H1 (cell line): Measurements from ENCODE around the gene TOPORS. TPM values are rescaled to one million over a fixed set of nuclear protein-coding genes. Genes with fewer than 3 reads are reported as not detected.

ENCODE experiments used
- CTCF ChIA-PET: fragments of 300-600 bp; sonication (Branson Sonifier 250); formaldehyde crosslinking; loops from one replicate; lab custom pipeline; 2021; ENCODE audit not compliant: partially characterized antibody; lab: Charles Lee
- POLR2A ChIA-PET: fragments of 300-600 bp; sonication (Branson Sonifier 250); formaldehyde crosslinking; loops from one replicate; lab custom pipeline; 2021; ENCODE audit warnings: inconsistent platforms; ENCODE audit not compliant: partially characterized antibody; lab: Charles Lee
- DNase-seq, 2 experiments: peaks; one replicate each; pipeline versions ENCODE4 v3.0.0 to v3.0.0-alpha.2; 2010 to 2022; ENCODE audit warnings: low spot score in 2 of 2, low read depth in 1 of 2, mixed read lengths in 1 of 2
- FAIRE-seq: peaks from 2 replicates; lab custom pipeline; 2011; peaks lifted over from hg19 to GRCh38; lab: Jason Lieb, UNC
- H2AFZ ChIP-seq: 2 replicates; pipeline ENCODE4 v1.8.1; 2012; ENCODE audit warnings: low read length, inconsistent platforms
- H2AK5ac ChIP-seq: 2 replicates; pipeline ENCODE4 v1.6.1; 2013; ENCODE audit warnings: low read depth, low read length
- H2BK120ac ChIP-seq: replicated peaks from 2 replicates; pipeline ENCODE3; 2013; ENCODE audit warnings: low read depth, low read length, inconsistent platforms
- H2BK12ac ChIP-seq: 2 replicates; pipeline ENCODE4 v1.6.1; 2013; ENCODE audit warnings: low read depth, low read length
- H2BK15ac ChIP-seq: 2 replicates; pipeline ENCODE4 v1.6.1; 2013; ENCODE audit warnings: low read length
- H2BK20ac ChIP-seq: 2 replicates; pipeline ENCODE4 v1.6.1; 2013; ENCODE audit warnings: low read length
- H2BK5ac ChIP-seq: 2 replicates; pipeline ENCODE4 v1.6.1; 2013; ENCODE audit warnings: low read depth, low read length
- H3K14ac ChIP-seq: 2 replicates; pipeline ENCODE4 v1.6.1; 2013; ENCODE audit warnings: inconsistent platforms; ENCODE audit not compliant: insufficient read length
- H3K18ac ChIP-seq: 2 replicates; pipeline ENCODE4 v1.6.1; 2013; ENCODE audit warnings: low read length; ENCODE audit errors: extremely low read depth
- H3K23ac ChIP-seq: 2 replicates; pipeline ENCODE4 v1.6.1; 2013; ENCODE audit warnings: inconsistent platforms; ENCODE audit not compliant: insufficient read length
- H3K23me2 ChIP-seq: 2 replicates; pipeline ENCODE4 v1.6.1; 2013; ENCODE audit warnings: low read depth, low read length
- H3K27ac ChIP-seq: 2 replicates; pipeline ENCODE4 v1.6.1; 2011; ENCODE audit warnings: low read depth, low read length, inconsistent platforms
- H3K27me3 ChIP-seq, 4 experiments: replicated peaks in 1 of 4; 1 replicate in 1 of 4; 2 replicates in 3 of 4; pipeline versions ENCODE4 v1.6.1 to v1.8.1; 2011 to 2013; ENCODE audit warnings: low read length in 3 of 4, mild to moderate bottlenecking in 3 of 4, inconsistent platforms in 2 of 4, mixed read lengths in 2 of 4, moderate library complexity in 1 of 4; ENCODE audit not compliant: control insufficient read depth in 3 of 4, insufficient read depth in 3 of 4; ENCODE audit errors: extremely low read depth in 1 of 4
- H3K36me3 ChIP-seq, 4 experiments: 2 replicates each; pipeline versions ENCODE4 v1.6.1 to v1.8.1; 2011 to 2013; ENCODE audit warnings: mild to moderate bottlenecking in 4 of 4, low read length in 3 of 4, moderate library complexity in 2 of 4, control low read depth in 1 of 4, inconsistent platforms in 1 of 4; ENCODE audit not compliant: insufficient read depth in 4 of 4, control insufficient read depth in 2 of 4
- H3K4ac ChIP-seq: replicated peaks from 2 replicates; pipeline ENCODE3; 2013; ENCODE audit warnings: low read length, low read depth, mixed read lengths, inconsistent platforms; ENCODE audit not compliant: insufficient read length
- H3K4me1 ChIP-seq, 4 experiments: replicated peaks in 1 of 4; 1 replicate in 1 of 4; 2 replicates in 3 of 4; pipeline versions ENCODE4 v1.6.1 to v1.8.1; 2011 to 2013; ENCODE audit warnings: low read length in 3 of 4, inconsistent platforms in 2 of 4, mixed read lengths in 1 of 4; ENCODE audit not compliant: insufficient read depth in 4 of 4, control insufficient read depth in 3 of 4
- H3K4me2 ChIP-seq, 2 experiments: 2 replicates each; pipeline versions ENCODE4 v1.6.1 to v1.8.1; 2011 to 2013; ENCODE audit warnings: low read depth in 2 of 2, low read length in 2 of 2, control low read depth in 1 of 2, inconsistent platforms in 1 of 2, mild to moderate bottlenecking in 1 of 2; ENCODE audit not compliant: insufficient read depth in 1 of 2
- H3K4me3 ChIP-seq, 4 experiments: fragments of 200-600, 300-600 bp in 1 of 4; sonication (generic), shearing (Covaris generic), sonication (Bioruptor Twin) in 1 of 4; 2 replicates each; pipeline versions ENCODE4 v1.5.1 to v1.8.1; 2011 to 2016; ENCODE audit warnings: low read length in 4 of 4, low read depth in 3 of 4, control low read depth in 2 of 4, inconsistent platforms in 2 of 4, mild to moderate bottlenecking in 2 of 4, mixed read lengths in 1 of 4, moderate library complexity in 1 of 4; ENCODE audit not compliant: insufficient read depth in 2 of 4; ENCODE audit errors: extremely low read depth in 1 of 4
- H3K56ac ChIP-seq: replicated peaks from 2 replicates; pipeline ENCODE3; 2013; ENCODE audit warnings: low read depth, mild to moderate bottlenecking, mixed read lengths, low read length, inconsistent platforms; ENCODE audit not compliant: insufficient read length
- H3K79me1 ChIP-seq: 2 replicates; pipeline ENCODE4 v1.6.1; 2013; ENCODE audit warnings: low read depth, low read length, control low read depth
- H3K79me2 ChIP-seq, 2 experiments: 2 replicates each; pipeline versions ENCODE4 v1.6.1 to v1.8.1; 2012 to 2013; ENCODE audit warnings: low read length in 2 of 2, mild to moderate bottlenecking in 2 of 2, inconsistent platforms in 1 of 2; ENCODE audit not compliant: insufficient read depth in 2 of 2, control insufficient read depth in 1 of 2
- H3K9ac ChIP-seq, 4 experiments: replicated peaks in 1 of 4; 1 replicate in 1 of 4; 2 replicates in 3 of 4; pipeline versions ENCODE4 v1.6.1 to v1.8.1; 2011 to 2013; ENCODE audit warnings: low read depth in 3 of 4, low read length in 3 of 4, control low read depth in 2 of 4, mild to moderate bottlenecking in 2 of 4, moderate library complexity in 2 of 4, inconsistent platforms in 1 of 4; ENCODE audit errors: extremely low read depth in 1 of 4
- H3K9me3 ChIP-seq, 2 experiments: 2 replicates each; pipeline versions ENCODE4 v1.6.1 to v1.8.1; 2012 to 2013; ENCODE audit warnings: mild to moderate bottlenecking in 2 of 2, moderate library complexity in 2 of 2, control low read depth in 1 of 2, inconsistent platforms in 1 of 2, low read depth in 1 of 2, low read length in 1 of 2, mixed read lengths in 1 of 2; ENCODE audit not compliant: insufficient read depth in 2 of 2
- H4K20me1 ChIP-seq, 2 experiments: replicated peaks in 1 of 2; 2 replicates each; pipeline versions ENCODE3 to v1.8.1; 2011 to 2013; ENCODE audit warnings: inconsistent platforms in 2 of 2, low read length in 2 of 2, mild to moderate bottlenecking in 1 of 2; ENCODE audit not compliant: insufficient read depth in 2 of 2, control insufficient read depth in 1 of 2
- H4K5ac ChIP-seq: 2 replicates; pipeline ENCODE4 v1.6.1; 2013; ENCODE audit warnings: low read length, low read depth, mixed read lengths, inconsistent platforms; ENCODE audit not compliant: insufficient read length
- H4K8ac ChIP-seq: 2 replicates; pipeline ENCODE4 v1.8.0; 2013; ENCODE audit warnings: mild to moderate bottlenecking, moderate library complexity, low read length, inconsistent platforms; ENCODE audit not compliant: insufficient read depth; ENCODE audit errors: extremely low read depth
- H4K91ac ChIP-seq: replicated peaks from 2 replicates; pipeline ENCODE3; 2013; ENCODE audit warnings: low read length, mixed read lengths, inconsistent platforms; ENCODE audit not compliant: insufficient read length
- BACH1 ChIP-seq: IDR thresholded peaks from 2 replicates; pipeline ENCODE4 v1.6.1; 2012; ENCODE audit warnings: low read length, improper control_type of control experiment
- CTCF ChIP-seq, 3 experiments: IDR thresholded peaks; 1 replicate in 2 of 3; 2 replicates in 1 of 3; pipeline versions ENCODE4 v1.5.1 to v1.6.1; 2011; ENCODE audit warnings: low read length in 3 of 3, mild to moderate bottlenecking in 3 of 3, inconsistent platforms in 2 of 3, low read depth in 1 of 3, moderate library complexity in 1 of 3; ENCODE audit not compliant: insufficient read depth in 1 of 3; ENCODE audit errors: control extremely low read depth in 1 of 3
- RAD21 ChIP-seq, 2 experiments: IDR thresholded peaks in 1 of 2; conservative IDR thresholded peaks in 1 of 2; 2 replicates each; pipeline ENCODE4 v1.6.1; 2011; ENCODE audit warnings: low read depth in 2 of 2, low read length in 2 of 2, improper control_type of control experiment in 1 of 2, inconsistent platforms in 1 of 2, mild to moderate bottlenecking in 1 of 2, moderate library complexity in 1 of 2
- TEAD4 ChIP-seq: IDR thresholded peaks from 2 replicates; pipeline ENCODE4 v1.6.1; 2012; ENCODE audit warnings: low read depth, low read length, inconsistent platforms, mixed read lengths
- WGBS, 2 experiments: shearing (Covaris generic) in 1 of 2; methylation state at CpG; one replicate each; pipeline versions ENCODE4 v1.1.6 to v1.1.7; 2013 to 2015; ENCODE audit warnings: low lambda C conversion rate in 2 of 2, mixed read lengths in 2 of 2, inconsistent platforms in 1 of 2, low coverage in 1 of 2, missing lambda C conversion rate in 1 of 2; ENCODE audit not compliant: insufficient replicate concordance in 2 of 2, insufficient coverage in 1 of 2, insufficient read length in 1 of 2; ENCODE audit errors: extremely low coverage in 1 of 2, missing lambda C conversion rate in 1 of 2; 5-methylcytosine and 5-hydroxymethylcytosine counted together
- polyA plus RNA-seq, 7 experiments: library from polyadenylated mRNA; depleted of rRNA in 3 of 7; stranded (reverse) in 5 of 7; unstranded in 2 of 7; fragments of >200 nt in 5 of 7; fragments of 200-250 nt in 2 of 7; gene quantifications; 1 replicate in 5 of 7; 2 replicates in 1 of 7; 4 replicates in 1 of 7; pipeline versions ENCODE4 v1.2.1 to v1.2.3, GENCODE V29; 2011 to 2013; ENCODE audit warnings: missing spikeins in 2 of 7, mixed read lengths in 2 of 7
- total RNA-seq: library from RNA; stranded (reverse); fragmentation: NEBNext Ultra II Directional; extraction: Animal tissue kit (Norgen Biotek cat#: 25700); gene quantifications from 2 replicates; pipeline ENCODE4 v1.2.1, GENCODE V29; 2021

The TOPORS gene
- total and polyA plus RNA-seq, 2 of the 8 experiments (the other 6 are each of a cell fraction or from before 2014, with no cell fraction given), result 10.3 to 30.7 TPM

GRCh38 chr9:32581512-32582143 is 29.2 kb upstream of the TOPORS start:
- POLR2A ChIA-PET, result interaction anchor here (0.8 to 1.3 kb wide), 3 partner anchors 31 to 389 kb away, joined by 3 to 4 read pairs (median 3); no protein-coding TSS in a partner anchor
- Histone ChIP-seq H4K91ac (no peak overlapping the region), H2BK120ac (no peak overlapping the region), H3K9me3 (no peaks in the 10 kb centered on the region), H2AK5ac (no peak overlapping the region), H3K4ac (no peak overlapping the region), H3K18ac (no peak overlapping the region), H3K56ac (no peak overlapping the region), H3K27me3 (no peaks in the 10 kb centered on the region), H3K79me1 (no peaks in the 10 kb centered on the region), H2BK12ac (no peak overlapping the region), H3K36me3 (no peaks in the 10 kb centered on the region), H3K4me3 (no peak overlapping the region), H2BK15ac (no peak overlapping the region), H3K79me2 (no peaks in the 10 kb centered on the region), H2BK5ac (no peak overlapping the region), H3K14ac (no peak overlapping the region), H4K20me1 (no peaks in the 10 kb centered on the region), H2AFZ (peak overlapping the region; percentile 85; the same call in 1 of the 2 replicates), H4K5ac (no peak overlapping the region), H3K4me2 (no peak overlapping the region), H4K8ac (no peak overlapping the region), H3K4me1 (no peaks in the 10 kb centered on the region), H2BK20ac (no peak overlapping the region), H3K23me2 (no peaks in the 10 kb centered on the region), H3K27ac (no peak overlapping the region), H3K9ac (no peak overlapping the region), H3K23ac (no peak overlapping the region)
- TF ChIP-seq BACH1 (no peak), TEAD4 (peak; percentile 31; the same call in 1 of the 2 replicates), CTCF (IDR thresholded peaks at IDR 0.05; ENCODE audit: control extremely low read depth in 1 of 3, insufficient read depth in 1 of 3, low read depth in 1 of 3, low read length in 3 of 3) (peak in 2 of 3 experiments; percentile 58 to 74; a peak in 3 of 4 replicates), RAD21 (IDR thresholded peaks at IDR 0.05 in 1 of 2, conservative IDR thresholded peaks at IDR 0.05 in 1 of 2; ENCODE audit: low read depth in 2 of 2, low read length in 2 of 2) (peak; percentile 67 to 73)
- FAIRE-seq, result peak; percentile 73
- WGBS, 2 experiments, result 73% methylated on average over 3 of the region's 3 CpGs; no CpG with 5 or more reads in 1 of the 2 experiments
- CTCF ChIA-PET, result interaction anchor here (0.6 to 12.2 kb wide), 41 partner anchors 8 to 851 kb away, joined by 3 to 248 read pairs (median 4); partner anchors contain the start of genes ACO1, NDUFB6, SMIM27 and TOPORS
- DNase-seq, result peak in 1 of 2 experiments; percentile 49
